SK-N-SH (cell line): ENCODE measurements around the gene PSMF1. TPM values are rescaled to one million over a fixed set of nuclear protein-coding genes. Genes with fewer than 3 reads are reported as not detected.

ENCODE experiments used
- CTCF ChIA-PET: fragments of 300-600, 350-600 bp; formaldehyde crosslinking; extraction: SDS; loops from one replicate; lab custom pipeline; 2021; lab: Yijun Ruan, JAX
- POLR2A ChIA-PET: fragments of 350-600 bp; sonication (Branson Sonifier 250); formaldehyde crosslinking; extraction: SDS; loops from one replicate; lab custom pipeline; 2020; ENCODE audit warnings: antibody characterized with exemption, inconsistent platforms; lab: Yijun Ruan, JAX
- DNase-seq: peaks from one replicate; pipeline ENCODE4 v3.0.0; 2012
- H2AFZ ChIP-seq: fragments of 200-600 bp; sonication (generic); 2 replicates; pipeline ENCODE4 v1.8.1; 2016; ENCODE audit warnings: antibody characterized with exemption, mild to moderate bottlenecking, low read depth
- H3F3A ChIP-seq: fragments of 200-600 bp; sonication (generic); replicated peaks from 2 replicates; pipeline ENCODE3; 2016; ENCODE audit warnings: antibody characterized with exemption, mild to moderate bottlenecking; ENCODE audit not compliant: insufficient read depth
- H3K27ac ChIP-seq, 2 experiments: fragments of 200-500 bp in 1 of 2; fragments of 200-600 bp in 1 of 2; sonication (Bioruptor generic) in 1 of 2; sonication (generic), shearing (Covaris generic) in 1 of 2; 2 replicates each; pipeline versions ENCODE4 v1.5.1 to v1.6.1; 2014 to 2016; ENCODE audit warnings: low read depth in 2 of 2, inconsistent platforms in 1 of 2, low read length in 1 of 2, mild to moderate bottlenecking in 1 of 2, mixed read lengths in 1 of 2
- H3K27me3 ChIP-seq: fragments of 200-600 bp; sonication (generic), shearing (Covaris generic); 2 replicates; pipeline ENCODE4 v1.6.1; 2016; ENCODE audit warnings: mixed run types; ENCODE audit not compliant: insufficient read depth
- H3K36me3 ChIP-seq, 2 experiments: fragments of 200-500 bp in 1 of 2; fragments of 200-600 bp in 1 of 2; sonication (Bioruptor generic) in 1 of 2; sonication (generic) in 1 of 2; replicated peaks in 1 of 2; 2 replicates each; pipeline versions ENCODE3 to v1.5.1; 2014 to 2016; ENCODE audit warnings: low read length in 1 of 2, mild to moderate bottlenecking in 1 of 2; ENCODE audit not compliant: insufficient read depth in 2 of 2, control insufficient read depth in 1 of 2
- H3K4me1 ChIP-seq, 2 experiments: fragments of 200-500 bp in 1 of 2; fragments of 200-600 bp in 1 of 2; sonication (Bioruptor generic) in 1 of 2; sonication (generic), shearing (Covaris generic) in 1 of 2; 2 replicates each; pipeline versions ENCODE4 v1.5.1 to v1.6.1; 2014 to 2016; ENCODE audit warnings: low read depth in 1 of 2, low read length in 1 of 2, mixed run types in 1 of 2; ENCODE audit not compliant: insufficient read depth in 2 of 2, control insufficient read depth in 1 of 2
- H3K4me2 ChIP-seq: fragments of 200-600 bp; sonication (generic), shearing (Covaris generic); 2 replicates; pipeline ENCODE4 v1.6.1; 2017; ENCODE audit warnings: mixed run types
- H3K4me3 ChIP-seq, 2 experiments: fragments of 200-500 bp in 1 of 2; fragments of 200-600 bp in 1 of 2; sonication (Bioruptor generic) in 1 of 2; sonication (generic), shearing (Covaris generic) in 1 of 2; 2 replicates each; pipeline versions ENCODE4 v1.5.1 to v1.8.1; 2014 to 2016; ENCODE audit warnings: low read depth in 2 of 2, inconsistent platforms in 1 of 2, low read length in 1 of 2, mild to moderate bottlenecking in 1 of 2, mixed read lengths in 1 of 2, moderate library complexity in 1 of 2
- H3K79me2 ChIP-seq: fragments of 200-600 bp; sonication (generic); 2 replicates; pipeline ENCODE4 v1.8.1; 2017; ENCODE audit warnings: mild to moderate bottlenecking; ENCODE audit not compliant: insufficient read depth
- H3K9ac ChIP-seq: fragments of 200-600 bp; sonication (generic); 2 replicates; pipeline ENCODE4 v1.6.1; 2017; ENCODE audit warnings: mixed run types
- H3K9me2 ChIP-seq: fragments of 200-600 bp; sonication (generic); 2 replicates; pipeline ENCODE4 v1.6.1; 2017; ENCODE audit warnings: mixed run types
- H3K9me3 ChIP-seq: fragments of 200-600 bp; sonication (generic); 2 replicates; pipeline ENCODE4 v1.6.1; 2017; ENCODE audit warnings: mixed run types, mild to moderate bottlenecking, moderate library complexity
- H4K20me1 ChIP-seq: fragments of 200-600 bp; sonication (generic); 2 replicates; pipeline ENCODE4 v1.6.1; 2017; ENCODE audit warnings: mild to moderate bottlenecking, mixed run types; ENCODE audit not compliant: insufficient read depth
- CHD2 ChIP-seq: fragments of 150-350 bp; IDR thresholded peaks from 2 replicates; pipeline ENCODE4 v1.6.1; 2018; ENCODE audit warnings: low read length; ENCODE audit not compliant: partially characterized antibody
- CTCF ChIP-seq: fragments of 200-600 bp; sonication (generic); IDR thresholded peaks from 2 replicates; pipeline ENCODE4 v1.6.1; 2017; ENCODE audit warnings: antibody characterized with exemption, mild to moderate bottlenecking, moderate library complexity
- ELF1 ChIP-seq: IDR thresholded peaks from 2 replicates; pipeline ENCODE4 v1.4.0; 2012
- FOSL2 ChIP-seq: IDR thresholded peaks from 2 replicates; pipeline ENCODE4 v1.4.0; 2012; ENCODE audit warnings: low read depth, mild to moderate bottlenecking, moderate library complexity, borderline replicate concordance
- GABPA ChIP-seq: IDR thresholded peaks from 2 replicates; pipeline ENCODE4 v1.4.0; 2012; ENCODE audit warnings: low read depth, mild to moderate bottlenecking
- MAX ChIP-seq: IDR thresholded peaks from 2 replicates; pipeline ENCODE4 v1.4.0; 2012; ENCODE audit warnings: low read depth
- NFIC ChIP-seq: IDR thresholded peaks from 2 replicates; pipeline ENCODE4 v1.4.0; 2012; ENCODE audit warnings: borderline replicate concordance
- NRF1 ChIP-seq: IDR thresholded peaks from 2 replicates; pipeline ENCODE4 v1.6.1; 2012; ENCODE audit warnings: low read depth, mild to moderate bottlenecking, low read length
- PBX3 ChIP-seq: IDR thresholded peaks from 2 replicates; pipeline ENCODE4; 2012
- POLR2AphosphoS5 ChIP-seq: IDR thresholded peaks from 2 replicates; pipeline ENCODE4 v1.6.1; 2012; ENCODE audit warnings: low read depth, low read length
- RAD21 ChIP-seq: IDR thresholded peaks from 2 replicates; pipeline ENCODE4 v1.6.1; 2012; ENCODE audit warnings: mild to moderate bottlenecking, low read length
- RCOR1 ChIP-seq: fragments of 150-350 bp; IDR thresholded peaks from 2 replicates; pipeline ENCODE4 v1.6.1; 2017; ENCODE audit warnings: antibody characterized with exemption, low read length
- RFX5 ChIP-seq: IDR thresholded peaks from 2 replicates; pipeline ENCODE4 v1.6.1; 2012; ENCODE audit warnings: mild to moderate bottlenecking, improper control_type of control experiment, low read length
- RXRA ChIP-seq: IDR thresholded peaks from 2 replicates; pipeline ENCODE4 v1.4.0; 2012; ENCODE audit warnings: low read depth, mild to moderate bottlenecking, borderline replicate concordance
- SIN3A ChIP-seq: IDR thresholded peaks from 2 replicates; pipeline ENCODE4 v1.6.1; 2012; ENCODE audit warnings: low read depth, mild to moderate bottlenecking, low read length, moderate library complexity, borderline replicate concordance
- SMC3 ChIP-seq: IDR thresholded peaks from 2 replicates; pipeline ENCODE4 v1.6.1; 2012; ENCODE audit warnings: low read depth, low read length, improper control_type of control experiment
- TAF1 ChIP-seq: IDR thresholded peaks from 2 replicates; pipeline ENCODE4 v1.6.1; 2012; ENCODE audit warnings: low read depth, mild to moderate bottlenecking, low read length, moderate library complexity, borderline replicate concordance
- USF1 ChIP-seq: IDR thresholded peaks from 2 replicates; pipeline ENCODE4 v1.4.0; 2012; ENCODE audit warnings: low read depth, borderline replicate concordance
- USF2 ChIP-seq: fragments of 150-350 bp; IDR thresholded peaks from 2 replicates; pipeline ENCODE4 v1.6.1; 2017; ENCODE audit warnings: antibody characterized with exemption, low read length, low read depth, borderline replicate concordance
- YY1 ChIP-seq: IDR thresholded peaks from 2 replicates; pipeline ENCODE4 v1.4.0; 2012; ENCODE audit warnings: low read depth, mild to moderate bottlenecking
- WGBS: methylation state at CpG from one replicate; pipeline ENCODE4 v1.1.6; 2017; ENCODE audit warnings: low lambda C conversion rate; 5-methylcytosine and 5-hydroxymethylcytosine counted together
- polyA plus RNA-seq, 3 experiments: library from polyadenylated mRNA; depleted of rRNA; stranded (reverse); fragments of >200 nt; gene quantifications; 2 replicates each; pipeline ENCODE4 v1.2.3, GENCODE V29; 2012

The PSMF1 gene
- polyA plus RNA-seq, 1 of the 3 experiments (the other 2 are of a cell fraction), result 103 TPM

GRCh38 chr20:1124421-1124820, 6.0 kb downstream of the PSMF1 start:
- Histone ChIP-seq H4K20me1 (peaks cover 7% of the 10 kb centered on the region; the same call in 1 of the 2 replicates), H3K27ac (no peak overlapping the region), H3K9me3 (no peaks in the 10 kb centered on the region), H3K9ac (no peak overlapping the region), H3F3A (no peaks in the 10 kb centered on the region), H3K9me2 (no peaks in the 10 kb centered on the region), H3K27me3 (no peaks in the 10 kb centered on the region), H3K4me3 (no peak overlapping the region), H3K36me3 (peaks cover 45 to 62% of the 10 kb centered on the region in 2 experiments), H3K79me2 (peaks cover 60% of the 10 kb centered on the region), H2AFZ (no peak overlapping the region), H3K4me2 (no peak overlapping the region), H3K4me1 (peaks cover 12 to 22% of the 10 kb centered on the region in 2 experiments; a peak in 3 of 4 replicates)
- CTCF ChIA-PET, result interaction anchor here (2.4 kb wide), 1 partner anchor 16 kb away, joined by 13 read pairs; no protein-coding TSS in a partner anchor
- POLR2A ChIA-PET, result no interaction called here
- TF ChIP-seq PBX3 (no peak), RFX5 (no peak), USF1 (no peak), CTCF (no peak), NFIC (no peak), RAD21 (no peak), CHD2 (no peak), POLR2AphosphoS5 (no peak), RXRA (no peak), FOSL2 (no peak), TAF1 (no peak), SMC3 (no peak), ELF1 (no peak), YY1 (no peak), SIN3A (no peak), RCOR1 (no peak), MAX (no peak), NRF1 (no peak), USF2 (no peak), GABPA (no peak)
- 48% methylated on average over 3 of the region's 3 CpGs for WGBS
- no peak for DNase-seq
